ENCODE results near the gene SERINC5. TPM values are rescaled to one million over a fixed set of nuclear protein-coding genes. Genes with fewer than 3 reads are reported as not detected.
A peak's percentile ranks its signal among the peaks of the same experiment; 100 is the strongest.

The SERINC5 gene
- total and polyA plus RNA-seq, 12 donors: 2.3 to 21.9 (median 14.8) TPM

DNA sequence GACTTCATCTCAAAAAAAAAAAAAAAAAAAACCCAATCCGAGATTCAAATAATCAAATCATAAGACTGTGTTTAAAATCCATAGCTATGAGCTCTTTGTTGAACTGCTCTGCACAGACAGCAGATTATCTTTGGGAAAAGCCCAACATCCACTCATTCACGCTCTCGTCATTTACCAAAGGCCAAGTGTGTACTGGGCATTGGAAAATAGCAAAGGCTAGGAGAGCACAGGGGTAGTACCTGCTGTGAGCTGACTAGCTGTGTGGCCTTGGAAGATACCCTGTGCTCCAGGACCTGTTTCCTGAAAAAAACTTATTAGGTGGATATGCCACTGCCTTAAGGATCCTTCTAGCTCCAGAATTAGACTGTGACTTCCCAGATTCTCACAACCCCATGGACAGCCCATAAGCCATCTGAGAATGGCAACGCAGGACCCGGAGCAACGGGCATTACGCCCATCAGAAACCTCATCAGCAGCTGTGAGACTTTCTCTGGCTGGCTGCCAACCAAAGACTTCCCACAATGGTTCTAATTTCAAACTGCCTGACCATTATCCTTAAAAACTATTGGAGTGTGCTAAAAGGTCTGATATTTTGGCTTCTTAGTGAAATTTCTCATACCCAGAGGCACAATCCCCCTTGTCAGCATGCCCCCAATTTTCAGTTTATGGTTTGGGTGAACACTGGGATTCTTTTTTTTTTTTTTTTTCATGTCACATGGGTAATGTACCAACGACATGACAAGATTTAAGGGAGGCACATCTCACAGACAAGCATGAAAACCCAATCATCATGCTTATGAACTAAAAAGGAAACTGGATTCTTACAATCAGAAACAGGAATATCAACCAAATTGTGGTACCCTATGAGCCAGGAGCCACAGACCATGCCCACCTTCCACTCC, 16.8 kb downstream of the SERINC5 start:
- Histone ChIP-seq H3K27me3 (no peaks in the 10 kb centered on the region), H3K27ac (peak overlapping the region in 9 of 10 donors; percentile 1 to 76 (median 41)), H3K4me1 (peaks cover 5 to 42% (median 30%) of the 10 kb centered on the region in 9 donors), H3K9me3 (peaks cover 0 to 23% (median 0%) of the 10 kb centered on the region in 11 donors), H3K4me3 (peak overlapping the region in 1 of 10 donors; percentile 4), H3K36me3 (peaks cover 0 to 15% (median 0%) of the 10 kb centered on the region in 9 donors)
- DNase-seq (peak; percentile 57 to 78), ATAC-seq (peak; percentile 42 to 82 (median 72))
- TF ChIP-seq, protein P1, sequence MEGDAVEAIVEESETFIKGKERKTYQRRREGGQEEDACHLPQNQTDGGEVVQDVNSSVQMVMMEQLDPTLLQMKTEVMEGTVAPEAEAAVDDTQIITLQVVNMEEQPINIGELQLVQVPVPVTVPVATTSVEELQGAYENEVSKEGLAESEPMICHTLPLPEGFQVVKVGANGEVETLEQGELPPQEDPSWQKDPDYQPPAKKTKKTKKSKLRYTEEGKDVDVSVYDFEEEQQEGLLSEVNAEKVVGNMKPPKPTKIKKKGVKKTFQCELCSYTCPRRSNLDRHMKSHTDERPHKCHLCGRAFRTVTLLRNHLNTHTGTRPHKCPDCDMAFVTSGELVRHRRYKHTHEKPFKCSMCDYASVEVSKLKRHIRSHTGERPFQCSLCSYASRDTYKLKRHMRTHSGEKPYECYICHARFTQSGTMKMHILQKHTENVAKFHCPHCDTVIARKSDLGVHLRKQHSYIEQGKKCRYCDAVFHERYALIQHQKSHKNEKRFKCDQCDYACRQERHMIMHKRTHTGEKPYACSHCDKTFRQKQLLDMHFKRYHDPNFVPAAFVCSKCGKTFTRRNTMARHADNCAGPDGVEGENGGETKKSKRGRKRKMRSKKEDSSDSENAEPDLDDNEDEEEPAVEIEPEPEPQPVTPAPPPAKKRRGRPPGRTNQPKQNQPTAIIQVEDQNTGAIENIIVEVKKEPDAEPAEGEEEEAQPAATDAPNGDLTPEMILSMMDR (IDR thresholded peaks at IDR 0.05): no peak
- WGBS, 2 donors: 14 to 17% methylated on average over 8 of the region's 8 CpGs
- intact Hi-C loops (cut with DNase I): loop anchor here in 1 of 10 donors (5.0 kb wide), 1 partner anchor 47 kb away; no protein-coding TSS in a partner anchor

DNA sequence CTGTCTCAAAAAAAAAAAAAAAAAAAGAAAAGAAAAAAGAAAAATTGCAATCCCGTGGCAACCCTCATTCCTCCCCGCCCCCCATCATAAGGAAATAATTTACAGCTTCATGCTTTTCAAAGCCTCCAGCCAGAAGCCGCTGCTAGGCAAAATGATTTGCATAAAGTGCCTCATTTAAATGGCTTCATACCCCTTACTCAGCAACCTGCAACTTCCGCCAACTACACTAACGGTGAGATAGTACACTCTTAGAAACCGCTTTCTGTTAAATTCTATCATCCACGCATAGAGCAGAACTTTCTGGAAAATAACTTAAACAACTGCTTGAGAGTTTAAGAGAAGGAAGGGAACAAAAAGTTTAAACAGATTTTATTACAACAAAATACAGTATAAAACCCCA, 17.8 kb downstream of the SERINC5 start:
- 83 to 89% methylated on average over 7 of the region's 7 CpGs for WGBS, 2 donors
- Histone ChIP-seq H3K4me3 (no peak overlapping the region), H3K27ac (peak overlapping the region in 3 of 10 donors; percentile 59 to 76 (median 73)), H3K9me3 (peaks cover 0 to 18% (median 0%) of the 10 kb centered on the region in 11 donors), H3K4me1 (peaks cover 5 to 48% (median 30%) of the 10 kb centered on the region in 9 donors), H3K36me3 (peaks cover 0 to 15% (median 0%) of the 10 kb centered on the region in 9 donors), H3K27me3 (no peaks in the 10 kb centered on the region)
- no peak for DNase-seq
- no peak for ATAC-seq
- TF ChIP-seq, protein P1 (IDR thresholded peaks at IDR 0.05): no peak
- intact Hi-C loops (cut with DNase I): loop anchor here in 1 of 10 donors (5.0 kb wide), 1 partner anchor 46 kb away; no protein-coding TSS in a partner anchor

DNA sequence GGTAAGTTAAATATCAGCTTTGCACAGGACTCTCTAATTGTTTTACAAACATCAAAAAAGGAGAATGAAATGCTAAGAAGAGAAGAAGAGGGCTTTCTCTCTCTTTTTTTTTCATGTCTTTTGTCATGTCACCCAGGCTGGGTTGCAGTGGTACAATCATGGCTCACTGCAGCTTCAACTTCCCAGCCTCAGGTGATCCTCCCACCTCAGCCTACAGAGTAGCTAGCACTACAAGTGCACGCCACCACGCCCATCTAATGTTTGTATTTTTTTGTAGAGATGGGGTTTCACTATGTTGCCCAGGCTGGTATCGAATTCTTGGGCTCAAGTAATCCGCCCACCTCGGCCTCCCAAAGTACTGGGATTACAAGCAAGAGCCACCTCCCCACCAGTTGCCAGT, 18.6 kb downstream of the SERINC5 start:
- intact Hi-C loops (cut with DNase I): loop anchor here in 1 of 10 donors (5.0 kb wide), 1 partner anchor 45 kb away; no protein-coding TSS in a partner anchor
- Histone ChIP-seq H3K9me3 (peaks cover 0 to 10% (median 0%) of the 10 kb centered on the region in 11 donors), H3K4me3 (no peak overlapping the region), H3K36me3 (peaks cover 0 to 10% (median 0%) of the 10 kb centered on the region in 9 donors), H3K27me3 (no peaks in the 10 kb centered on the region), H3K4me1 (peaks cover 5 to 48% (median 30%) of the 10 kb centered on the region in 9 donors), H3K27ac (no peak overlapping the region)
- TF ChIP-seq, protein P1 (IDR thresholded peaks at IDR 0.05): no peak
- ATAC-seq: no peak
- WGBS, 2 donors: 96 to 99% methylated on average over 5 of the region's 5 CpGs
- DNase-seq: no peak

DNA sequence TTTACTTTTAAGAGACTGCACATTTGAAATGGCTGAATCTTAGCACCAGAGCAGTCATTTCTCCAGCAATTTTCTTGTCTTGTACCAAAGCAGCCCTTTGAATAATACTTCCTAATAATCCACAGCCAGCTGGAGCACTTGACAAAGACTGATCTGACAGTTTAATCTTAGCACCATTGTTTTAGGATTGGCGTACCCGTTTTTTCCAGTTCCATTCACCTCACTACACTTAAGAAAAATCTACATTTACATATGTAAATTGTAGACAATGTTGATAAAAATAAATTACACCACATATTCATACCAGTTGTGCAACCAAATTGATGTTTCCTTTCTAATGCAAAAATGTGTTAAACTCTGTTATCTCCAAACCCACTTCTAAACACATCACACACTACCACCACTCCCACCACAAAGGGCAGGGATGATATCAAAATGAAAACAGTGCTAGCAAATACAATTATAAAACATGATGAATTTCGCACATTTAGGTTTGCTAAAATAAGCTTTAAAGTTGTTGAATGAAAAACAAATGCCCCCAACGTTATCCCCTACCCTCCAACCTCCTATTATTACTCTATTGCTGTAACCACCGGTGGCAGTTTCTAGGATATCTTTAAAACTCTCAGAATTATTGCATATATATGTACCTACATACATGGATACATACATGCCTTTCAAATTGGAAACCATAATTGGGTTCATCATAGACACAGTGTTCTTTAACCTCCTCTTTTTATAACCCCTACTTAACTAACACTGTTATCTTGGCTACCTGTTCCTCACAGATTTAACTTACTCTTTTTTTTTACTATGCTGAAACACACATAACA, 21.5 kb downstream of the SERINC5 start:
- Histone ChIP-seq H3K4me1 (peaks cover 5 to 37% (median 23%) of the 10 kb centered on the region in 9 donors), H3K36me3 (no peaks in the 10 kb centered on the region), H3K4me3 (no peak overlapping the region), H3K9me3 (no peaks in the 10 kb centered on the region), H3K27ac (no peak overlapping the region), H3K27me3 (no peaks in the 10 kb centered on the region)
- no peak for DNase-seq
- WGBS, 2 donors: 66 to 70% methylated on average over 5 of the region's 5 CpGs
- intact Hi-C loops (cut with DNase I): no loop called here
- TF ChIP-seq, protein P1 (IDR thresholded peaks at IDR 0.05): no peak
- no peak for ATAC-seq
